Keratinocyte (primary cell): ENCODE measurements around the gene UPK1A.

Experiments used
- CTCF ChIP-seq, 3 experiments: IDR thresholded peaks in 1 of 3; conservative IDR thresholded peaks in 1 of 3; optimal IDR thresholded peaks in 1 of 3; 2 replicates in 2 of 3; 3 replicates in 1 of 3; pipeline versions ENCODE3 to v1.5.1; 2011; ENCODE audit warnings: low read length in 3 of 3, mild to moderate bottlenecking in 3 of 3, moderate library complexity in 2 of 3, control low read depth in 1 of 3, inconsistent platforms in 1 of 3; ENCODE audit not compliant: insufficient read depth in 2 of 3; ENCODE audit errors: extremely low read depth in 1 of 3
- EZH2 ChIP-seq: IDR thresholded peaks from one replicate; pipeline ENCODE4 v1.6.1; 2012; ENCODE audit warnings: inconsistent platforms, mild to moderate bottlenecking, low read length, moderate library complexity

DNA sequence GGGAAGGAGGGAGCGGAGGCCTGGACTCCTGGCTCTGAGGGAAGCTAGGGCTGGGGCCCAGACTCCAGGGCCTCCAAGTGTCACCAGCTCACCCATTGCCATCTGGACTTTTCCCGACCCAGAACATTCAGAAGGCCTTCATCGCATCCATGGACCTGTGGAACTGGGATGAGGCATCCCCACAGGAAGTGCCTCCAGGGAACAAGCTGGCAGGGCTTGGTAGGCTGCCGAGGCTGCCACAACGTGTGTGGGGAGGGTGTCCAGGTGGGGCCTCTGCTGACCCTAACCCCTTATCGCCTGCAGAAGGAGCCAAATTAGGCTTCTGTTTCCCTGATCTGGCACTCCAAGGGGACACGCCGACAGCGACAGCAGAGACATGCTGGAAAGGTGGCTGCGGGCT is 24.0 kb upstream of the UPK1A start:
- TF ChIP-seq CTCF (optimal IDR thresholded peaks at IDR 0.05 in 1 of 3, IDR thresholded peaks at IDR 0.05 in 1 of 3, conservative IDR thresholded peaks at IDR 0.05 in 1 of 3; ENCODE audit: extremely low read depth in 1 of 3, insufficient read depth in 2 of 3, low read length in 3 of 3) (no peak), EZH2 (no peak)
